Measurements from ENCODE around the gene MATN1. TPM values are rescaled to one million over a fixed set of nuclear protein-coding genes. Genes with fewer than 3 reads are reported as not detected.

MATN1 gene
- total RNA-seq, 1 donor from 2014 or later, result not detected

DNA sequence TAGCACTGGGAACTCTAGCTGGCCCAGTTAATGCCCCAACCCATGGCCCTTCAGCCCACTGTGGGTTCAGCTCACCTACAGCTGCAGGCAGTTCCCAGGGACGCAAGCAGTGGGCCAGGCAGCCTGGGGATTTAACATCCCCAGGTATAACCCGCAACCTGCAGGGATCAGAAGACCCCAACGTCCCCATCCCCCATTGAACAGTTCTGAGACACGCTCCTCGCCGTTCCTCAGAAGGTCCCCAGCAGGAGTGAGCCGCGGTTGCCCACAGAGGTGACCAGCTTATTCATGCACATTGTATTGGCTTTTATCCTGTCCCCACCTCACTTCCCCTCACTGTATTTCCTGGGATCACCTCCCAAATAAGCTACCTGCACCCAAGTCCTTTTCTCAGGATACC is 5.0 kb upstream of the MATN1 start:
- no peaks in the 10 kb centered on the region for H3K9me3 ChIP-seq
- no peaks in the 10 kb centered on the region for H3K4me1 ChIP-seq
- H3K36me3 ChIP-seq, result no peaks in the 10 kb centered on the region
- no peaks in the 10 kb centered on the region for H3K27me3 ChIP-seq
- TF ChIP-seq, protein P1, sequence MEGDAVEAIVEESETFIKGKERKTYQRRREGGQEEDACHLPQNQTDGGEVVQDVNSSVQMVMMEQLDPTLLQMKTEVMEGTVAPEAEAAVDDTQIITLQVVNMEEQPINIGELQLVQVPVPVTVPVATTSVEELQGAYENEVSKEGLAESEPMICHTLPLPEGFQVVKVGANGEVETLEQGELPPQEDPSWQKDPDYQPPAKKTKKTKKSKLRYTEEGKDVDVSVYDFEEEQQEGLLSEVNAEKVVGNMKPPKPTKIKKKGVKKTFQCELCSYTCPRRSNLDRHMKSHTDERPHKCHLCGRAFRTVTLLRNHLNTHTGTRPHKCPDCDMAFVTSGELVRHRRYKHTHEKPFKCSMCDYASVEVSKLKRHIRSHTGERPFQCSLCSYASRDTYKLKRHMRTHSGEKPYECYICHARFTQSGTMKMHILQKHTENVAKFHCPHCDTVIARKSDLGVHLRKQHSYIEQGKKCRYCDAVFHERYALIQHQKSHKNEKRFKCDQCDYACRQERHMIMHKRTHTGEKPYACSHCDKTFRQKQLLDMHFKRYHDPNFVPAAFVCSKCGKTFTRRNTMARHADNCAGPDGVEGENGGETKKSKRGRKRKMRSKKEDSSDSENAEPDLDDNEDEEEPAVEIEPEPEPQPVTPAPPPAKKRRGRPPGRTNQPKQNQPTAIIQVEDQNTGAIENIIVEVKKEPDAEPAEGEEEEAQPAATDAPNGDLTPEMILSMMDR (IDR thresholded peaks at IDR 0.05), result no peak
- H3K27ac ChIP-seq, result no peak overlapping the region
- DNase-seq (no peak), ATAC-seq (no peak)
- intact Hi-C loops (cut with DNase I), result no loop called here
- no peak overlapping the region for H3K4me3 ChIP-seq

- Histone ChIP-seq H3K9me3 (no peaks in the 10 kb centered on the region), H3K27me3 (no peaks in the 10 kb centered on the region), H3K27ac (no peak overlapping the region), H3K4me3 (no peak overlapping the region), H3K36me3 (no peaks in the 10 kb centered on the region), H3K4me1 (no peaks in the 10 kb centered on the region)
- intact Hi-C loops (cut with DNase I), result no loop called here
- TF ChIP-seq, protein P1 (IDR thresholded peaks at IDR 0.05), result no peak
- DNase-seq, result no peak
- no peak for ATAC-seq
Measured at GRCh38 chr1:30727824-30728223, 4.4 kb upstream of the MATN1 start.

DNA sequence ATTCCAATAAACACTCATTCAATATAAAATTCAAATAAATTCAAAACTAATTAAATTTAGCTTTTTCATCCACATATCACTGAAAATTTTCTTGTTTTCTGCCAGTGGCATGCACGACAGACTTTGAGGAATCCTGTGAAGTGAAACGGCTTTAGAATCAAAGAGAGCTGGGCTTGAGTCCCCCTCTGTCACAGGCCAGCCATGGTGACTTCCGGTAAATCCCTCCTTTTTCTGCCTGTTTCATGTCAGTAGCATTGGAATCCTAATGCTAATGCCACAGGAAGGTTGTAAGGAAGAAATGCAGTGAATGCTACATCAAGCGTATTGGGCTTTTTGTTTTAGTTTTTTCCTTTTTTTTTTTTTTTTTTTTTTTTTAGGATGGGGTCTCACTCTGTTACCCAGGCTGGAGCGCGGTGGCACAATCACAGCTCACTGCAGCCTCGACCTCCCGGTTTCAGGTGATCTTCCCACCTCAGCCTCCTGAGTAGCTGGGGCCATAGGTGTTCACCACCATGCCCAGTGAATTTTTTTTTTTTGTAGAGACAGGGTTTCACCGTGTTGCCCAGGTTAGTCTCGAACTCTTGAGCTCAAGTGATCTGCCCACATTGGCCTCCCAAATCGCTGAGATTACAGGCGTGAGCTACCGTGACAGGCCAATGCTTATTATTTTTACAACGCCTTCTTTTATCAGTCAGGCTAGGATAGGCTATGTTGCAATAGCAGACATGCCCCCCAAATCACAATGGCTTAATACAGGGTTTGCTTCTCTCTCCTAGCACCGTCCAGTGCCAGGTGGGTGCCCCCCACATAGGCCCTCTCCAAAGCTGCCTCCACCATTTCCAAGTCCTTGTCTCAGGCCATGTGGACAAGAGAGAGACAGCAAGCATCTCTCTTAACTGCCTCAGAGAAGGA is 3.6 kb upstream of the MATN1 start:
- ATAC-seq, result no peak
- TF ChIP-seq, protein P1 (IDR thresholded peaks at IDR 0.05), result no peak
- Histone ChIP-seq H3K27me3 (no peaks in the 10 kb centered on the region), H3K9me3 (no peaks in the 10 kb centered on the region), H3K36me3 (no peaks in the 10 kb centered on the region), H3K4me1 (no peaks in the 10 kb centered on the region), H3K27ac (no peak overlapping the region), H3K4me3 (no peak overlapping the region)
- DNase-seq, result no peak
- intact Hi-C loops (cut with DNase I), result no loop called here

- intact Hi-C loops (cut with DNase I), result no loop called here
- H3K36me3 ChIP-seq, result no peaks in the 10 kb centered on the region
- no peaks in the 10 kb centered on the region for H3K27me3 ChIP-seq
- H3K4me1 ChIP-seq, result no peaks in the 10 kb centered on the region
- DNase-seq (no peak), ATAC-seq (no peak)
- H3K4me3 ChIP-seq, result no peak overlapping the region
- TF ChIP-seq, protein P1 (IDR thresholded peaks at IDR 0.05), result no peak
- no peak overlapping the region for H3K27ac ChIP-seq
- no peaks in the 10 kb centered on the region for H3K9me3 ChIP-seq
Measured at GRCh38 chr1:30726236-30726635, 2.9 kb upstream of the MATN1 start.

DNA sequence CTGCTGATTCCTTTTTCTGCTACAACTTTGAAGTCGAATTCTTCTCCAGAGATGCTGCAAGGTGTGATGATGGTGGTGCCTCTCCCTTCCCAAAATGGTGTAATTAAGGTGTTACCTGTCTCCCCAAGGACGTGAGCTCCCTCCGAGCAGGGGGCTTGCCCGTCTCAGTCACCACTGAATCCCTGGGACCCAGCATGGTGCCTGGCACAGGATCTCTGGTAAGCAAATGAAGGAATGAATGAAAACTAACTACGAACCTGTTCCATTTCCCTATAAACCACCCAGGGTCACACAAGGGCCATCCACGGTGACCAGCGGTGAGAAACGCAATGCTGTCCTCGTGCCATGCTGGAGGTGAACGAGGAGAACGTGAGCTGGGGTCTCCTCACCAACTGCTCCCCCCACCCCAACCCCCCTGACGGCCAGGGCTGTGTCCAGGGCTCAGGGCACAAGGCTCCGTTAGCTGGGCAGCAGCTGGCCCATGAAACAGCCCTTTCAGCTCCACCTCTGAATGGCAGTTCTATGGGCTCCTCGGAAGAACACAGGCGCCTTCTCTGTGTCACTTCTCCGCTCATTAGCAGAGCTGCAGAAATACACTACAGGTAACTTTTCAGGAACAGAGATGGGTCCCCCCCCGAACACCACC is 2.2 kb upstream of the MATN1 start:
- TF ChIP-seq, protein P1 (IDR thresholded peaks at IDR 0.05), result no peak
- Histone ChIP-seq H3K27ac (no peak overlapping the region), H3K27me3 (no peaks in the 10 kb centered on the region), H3K36me3 (no peaks in the 10 kb centered on the region), H3K9me3 (no peaks in the 10 kb centered on the region), H3K4me1 (no peaks in the 10 kb centered on the region), H3K4me3 (no peak overlapping the region)
- intact Hi-C loops (cut with DNase I), result no loop called here
- peak; percentile 41 for DNase-seq
- ATAC-seq, result no peak

Measured in upper lobe of right lung (tissue), 1 donor.